Measurements from ENCODE around the gene S100A13.
A peak's percentile ranks its signal among the peaks of the same experiment; 100 is the strongest.

DNA sequence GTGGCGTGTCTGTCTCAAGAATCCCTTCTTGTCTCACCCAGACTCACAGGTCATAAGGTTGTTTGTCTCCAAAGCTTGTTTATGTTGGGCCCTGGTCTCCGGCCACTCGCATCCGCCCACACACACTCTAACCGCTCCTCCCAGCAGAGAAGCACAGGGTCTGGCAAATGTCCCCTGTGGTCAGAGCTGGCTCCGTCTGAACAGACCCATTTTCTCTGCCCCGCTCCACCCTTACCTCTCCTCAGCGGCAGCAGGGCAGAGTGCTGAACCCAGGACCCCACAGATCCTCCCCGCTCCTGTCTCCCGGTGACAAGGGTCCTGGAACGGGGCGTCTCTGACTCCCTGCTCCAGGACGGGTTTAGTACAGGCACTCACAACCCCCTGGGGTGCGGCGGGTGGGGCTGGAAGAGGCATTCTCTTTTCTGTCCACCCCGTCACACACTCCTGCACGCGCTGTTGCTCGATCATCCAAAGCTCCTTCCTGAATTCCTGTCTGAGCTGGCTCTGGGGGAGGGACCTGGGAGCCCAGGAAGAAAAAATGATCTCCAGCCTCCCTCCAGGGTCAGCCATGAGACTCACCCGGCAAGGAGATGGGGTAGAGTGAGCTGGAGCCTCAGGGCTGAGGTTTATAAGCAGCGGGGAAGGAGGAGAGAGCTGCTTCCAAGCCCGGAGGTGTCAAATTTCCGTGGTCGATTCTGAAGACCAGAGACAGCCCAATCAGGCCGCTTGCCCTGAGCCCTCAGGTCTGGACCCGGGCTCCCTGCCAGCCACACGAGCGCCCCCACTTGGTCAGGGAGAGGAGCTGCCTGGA, at the start of gene S100A13:
- TF ChIP-seq, protein P1, sequence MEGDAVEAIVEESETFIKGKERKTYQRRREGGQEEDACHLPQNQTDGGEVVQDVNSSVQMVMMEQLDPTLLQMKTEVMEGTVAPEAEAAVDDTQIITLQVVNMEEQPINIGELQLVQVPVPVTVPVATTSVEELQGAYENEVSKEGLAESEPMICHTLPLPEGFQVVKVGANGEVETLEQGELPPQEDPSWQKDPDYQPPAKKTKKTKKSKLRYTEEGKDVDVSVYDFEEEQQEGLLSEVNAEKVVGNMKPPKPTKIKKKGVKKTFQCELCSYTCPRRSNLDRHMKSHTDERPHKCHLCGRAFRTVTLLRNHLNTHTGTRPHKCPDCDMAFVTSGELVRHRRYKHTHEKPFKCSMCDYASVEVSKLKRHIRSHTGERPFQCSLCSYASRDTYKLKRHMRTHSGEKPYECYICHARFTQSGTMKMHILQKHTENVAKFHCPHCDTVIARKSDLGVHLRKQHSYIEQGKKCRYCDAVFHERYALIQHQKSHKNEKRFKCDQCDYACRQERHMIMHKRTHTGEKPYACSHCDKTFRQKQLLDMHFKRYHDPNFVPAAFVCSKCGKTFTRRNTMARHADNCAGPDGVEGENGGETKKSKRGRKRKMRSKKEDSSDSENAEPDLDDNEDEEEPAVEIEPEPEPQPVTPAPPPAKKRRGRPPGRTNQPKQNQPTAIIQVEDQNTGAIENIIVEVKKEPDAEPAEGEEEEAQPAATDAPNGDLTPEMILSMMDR (IDR thresholded peaks at IDR 0.05) = peak in 4 of 6 experiments; percentile 8 to 69 (median 56)
- peak; percentile 64 to 82 for TF ChIP-seq POLR2A (IDR thresholded peaks at IDR 0.05)

Measured in thyroid gland (tissue), 4 donors.